NCI-H524 treated with DMSO at 0.1 percent for 48 hours (cell line): ENCODE measurements around the gene RPUSD3.
"Not testable (repeated sequence)": the region's sequence is repeated elsewhere in the genome, so short reads cannot be mapped to it uniquely, and the experiment has no call there.

Experiments
- DNase-seq: peaks from one replicate; lab custom pipeline; 2025; lab: John Stamatoyannopoulos, UW

RPUSD3 gene, protein sequence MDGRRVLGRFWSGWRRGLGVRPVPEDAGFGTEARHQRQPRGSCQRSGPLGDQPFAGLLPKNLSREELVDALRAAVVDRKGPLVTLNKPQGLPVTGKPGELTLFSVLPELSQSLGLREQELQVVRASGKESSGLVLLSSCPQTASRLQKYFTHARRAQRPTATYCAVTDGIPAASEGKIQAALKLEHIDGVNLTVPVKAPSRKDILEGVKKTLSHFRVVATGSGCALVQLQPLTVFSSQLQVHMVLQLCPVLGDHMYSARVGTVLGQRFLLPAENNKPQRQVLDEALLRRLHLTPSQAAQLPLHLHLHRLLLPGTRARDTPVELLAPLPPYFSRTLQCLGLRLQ

DNA sequence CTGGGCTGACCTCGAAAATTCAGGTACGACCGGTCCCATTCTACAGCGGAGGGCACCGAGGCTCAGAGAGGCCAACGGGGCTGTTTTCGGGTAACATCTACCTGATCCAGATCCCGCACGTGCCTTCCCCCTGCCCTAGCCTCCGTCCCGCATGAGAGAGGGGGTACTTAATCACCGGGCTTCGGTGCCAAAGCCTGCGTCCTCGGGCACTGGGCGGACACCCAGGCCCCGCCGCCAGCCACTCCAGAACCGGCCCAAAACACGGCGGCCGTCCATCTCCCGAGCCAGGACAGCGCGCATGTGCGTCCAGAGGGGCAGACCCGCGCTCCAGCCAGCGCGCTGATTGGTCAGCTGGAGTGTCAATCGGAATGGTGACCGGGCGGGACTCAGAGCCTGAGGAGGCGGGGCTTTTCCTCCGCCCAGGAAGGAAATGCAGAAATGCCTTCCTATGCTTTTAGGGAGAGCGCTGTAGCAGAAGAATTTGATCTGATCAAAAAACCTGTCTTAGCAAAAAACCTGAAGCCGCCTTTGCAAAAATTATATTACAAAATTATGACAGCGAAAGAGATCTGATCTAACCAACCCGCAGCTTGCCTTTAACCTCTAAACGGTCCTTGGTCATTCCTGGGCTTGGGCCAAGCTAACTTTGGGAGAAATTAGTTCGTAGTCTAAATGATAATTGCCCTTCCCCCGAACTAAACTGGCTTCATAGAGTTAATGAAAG is at the start of gene RPUSD3:
TSS of gene RPUSD3 (minus strand) at position 294 of the 724 bp plus-strand sequence. CDS start at position 276, 18 bp downstream.
- peak; percentile 43 for DNase-seq

DNA sequence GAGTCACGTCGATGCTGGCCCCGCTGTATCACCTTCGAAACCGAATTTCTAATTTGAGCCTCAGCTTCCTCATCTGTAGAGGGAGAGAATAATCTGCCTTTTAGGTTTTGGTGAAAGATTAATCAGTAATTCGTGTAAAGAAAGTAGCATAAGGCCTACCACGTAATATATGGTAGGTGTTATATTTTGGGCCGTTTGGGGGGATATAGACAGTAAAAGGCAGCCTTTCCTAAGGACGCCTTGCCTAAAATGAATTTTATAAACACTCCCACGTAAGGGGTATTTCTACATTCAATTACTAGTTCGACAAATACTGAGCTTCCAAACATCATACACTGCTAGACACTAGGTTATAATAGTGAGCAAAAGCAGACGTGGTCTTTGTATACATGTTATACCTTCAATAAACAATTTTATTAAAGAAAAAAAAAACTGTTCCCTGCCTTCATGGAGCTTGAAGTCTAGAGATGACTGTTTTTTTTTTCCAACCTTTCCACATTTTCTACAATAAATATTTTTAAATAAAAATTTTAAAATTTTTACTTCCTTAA is 47.3 kb upstream of the RPUSD3 start:
- no peak for DNase-seq

DNA sequence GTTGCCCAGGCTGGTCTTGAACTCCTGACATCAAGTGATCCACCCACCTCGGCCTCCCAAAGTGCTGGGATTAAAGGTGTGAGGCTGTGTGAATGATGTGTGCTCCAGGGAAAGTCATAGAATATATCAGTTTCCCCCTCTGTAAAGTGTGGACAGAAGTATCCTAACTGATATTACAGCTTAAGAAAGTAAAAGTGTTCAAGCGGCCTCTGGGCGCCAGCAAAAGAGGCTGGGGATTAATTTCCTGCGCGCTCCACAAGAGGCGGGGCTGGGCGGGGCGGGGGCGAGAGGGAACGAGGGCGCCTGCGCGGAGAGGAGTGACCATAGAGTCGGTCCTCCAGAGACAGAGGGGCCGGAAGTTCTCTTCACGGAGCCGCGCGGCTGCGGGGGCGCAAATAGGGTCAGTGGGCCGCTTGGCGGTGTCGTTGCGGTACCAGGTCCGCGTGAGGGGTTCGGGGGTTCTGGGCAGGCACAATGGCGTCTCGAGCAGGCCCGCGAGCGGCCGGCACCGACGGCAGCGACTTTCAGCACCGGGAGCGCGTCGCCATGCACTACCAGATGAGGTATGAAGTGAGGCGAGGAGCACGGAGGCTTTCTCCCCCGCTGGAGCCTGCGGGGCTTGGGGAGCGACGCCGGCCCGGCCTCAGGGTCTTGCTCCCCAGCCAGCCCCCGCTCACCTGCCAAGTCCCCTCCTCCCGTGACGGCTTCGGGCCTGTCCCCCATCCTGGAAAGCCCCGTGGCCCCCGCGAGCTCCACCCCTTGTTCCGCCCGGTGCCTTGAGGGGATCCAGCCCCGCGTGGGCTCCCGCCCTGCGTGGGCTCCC is 46.7 kb upstream of the RPUSD3 start, which contains the start of gene JAGN1:
TSS of gene JAGN1 (plus strand) at position 362 of the 823 bp plus-strand sequence. CDS start at position 475, 113 bp downstream.
- no peak for DNase-seq

DNA sequence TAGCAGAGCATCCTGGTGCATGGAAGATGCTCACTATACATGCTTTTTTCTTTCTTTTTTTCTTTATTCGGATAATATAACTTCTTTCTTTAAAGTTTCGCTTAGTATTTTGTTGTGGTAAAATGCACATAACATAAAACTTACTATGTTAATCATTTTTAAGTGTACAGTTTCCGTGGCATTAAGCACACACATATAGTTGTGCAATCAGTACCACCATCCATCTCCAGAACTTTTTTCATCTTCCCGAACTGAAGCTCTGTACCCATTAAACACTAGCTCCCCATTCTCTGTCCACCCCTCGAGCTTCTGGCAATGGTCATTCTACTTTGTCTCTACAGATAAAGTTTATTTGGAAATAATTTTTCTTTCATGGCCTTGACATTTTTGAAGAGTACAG is 45.6 kb upstream of the RPUSD3 start:
- no peak for DNase-seq

DNA sequence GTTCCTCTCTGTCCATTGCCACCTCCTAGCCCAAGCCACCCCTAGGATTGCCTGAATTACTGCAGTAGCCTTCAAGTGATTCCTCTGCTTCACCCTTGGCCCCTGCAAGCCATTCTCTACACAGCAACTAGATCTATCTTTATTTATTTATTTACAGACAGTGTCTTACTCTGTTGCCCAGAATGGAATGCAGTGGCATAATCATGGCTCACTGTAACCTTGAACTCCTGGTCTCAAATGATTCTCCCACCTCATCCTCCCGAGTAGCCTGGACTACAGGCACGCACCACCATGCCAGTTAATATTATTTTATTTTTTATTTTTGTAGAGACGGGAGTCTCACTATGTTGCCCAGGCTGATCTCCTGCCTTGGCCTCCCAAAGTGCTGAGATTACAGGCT is 44.7 kb upstream of the RPUSD3 start:
- DNase-seq = no peak

DNA sequence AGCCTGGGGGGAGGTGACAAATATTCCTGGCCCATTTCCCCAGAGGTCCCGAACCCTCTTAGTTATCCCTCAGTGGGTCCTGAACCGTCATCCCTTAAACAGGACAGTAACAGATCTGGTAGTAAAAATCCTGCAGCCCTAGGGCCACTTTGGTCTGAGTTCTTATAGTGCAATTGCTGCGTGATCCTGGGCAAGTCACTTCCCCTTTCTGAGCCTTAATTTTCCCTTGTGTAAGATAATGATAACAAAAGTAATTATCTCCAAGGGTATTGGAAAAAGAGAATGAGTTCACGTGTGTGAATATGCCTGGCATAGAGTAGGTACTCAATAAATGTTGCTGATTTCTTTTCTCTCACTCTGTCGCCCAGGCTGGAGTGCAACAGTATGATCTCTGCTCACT is 43.7 kb upstream of the RPUSD3 start:
- no peak for DNase-seq

DNA sequence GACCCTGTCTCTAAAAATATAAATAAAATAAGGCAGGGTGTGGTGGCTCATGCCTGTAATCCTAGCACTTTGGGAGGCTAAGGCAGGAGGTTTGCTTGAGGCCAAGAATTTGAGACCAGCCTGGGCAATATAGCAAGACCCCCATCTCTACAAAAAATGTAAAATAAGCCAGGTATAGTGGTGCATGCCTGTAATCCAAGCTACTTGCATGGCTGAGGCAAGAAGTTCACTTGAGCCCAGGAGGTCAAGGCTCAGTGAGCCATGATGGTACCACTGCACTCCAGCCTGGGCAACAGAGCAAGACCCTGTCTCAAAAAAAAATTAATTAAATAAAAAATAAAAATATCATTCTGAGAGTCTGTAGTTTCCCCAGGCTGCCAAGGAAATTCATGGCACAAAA is 42.5 kb upstream of the RPUSD3 start:
- DNase-seq = no peak

DNA sequence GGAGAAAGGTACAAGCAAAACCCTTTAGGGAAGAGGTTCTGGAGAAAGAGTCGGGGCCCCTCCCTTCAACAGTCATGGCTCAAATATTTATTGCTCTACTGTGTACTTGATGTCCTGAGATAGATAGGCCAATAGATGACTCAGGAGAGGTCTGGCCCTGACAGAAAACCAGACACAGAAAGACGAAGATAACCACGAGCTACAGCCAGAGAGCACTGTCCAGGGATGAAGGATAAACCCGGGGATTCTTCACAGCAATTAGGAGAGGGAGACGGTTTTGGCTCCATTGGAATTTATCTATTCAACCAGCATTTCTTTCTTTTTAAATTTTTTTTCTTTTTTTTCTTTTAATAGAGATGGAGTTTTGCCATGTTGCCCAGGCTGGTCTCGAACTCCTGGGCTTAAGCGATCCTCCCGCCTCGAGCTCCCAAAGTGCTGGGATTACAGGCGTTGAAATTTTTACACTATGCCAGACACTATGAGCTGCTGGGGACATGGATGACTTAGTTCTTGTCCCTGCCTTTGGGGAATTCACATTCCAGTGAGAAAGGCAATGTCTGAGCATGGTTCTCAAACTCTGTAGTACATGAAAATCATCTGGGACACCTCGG is 40.9 kb upstream of the RPUSD3 start:
- no peak for DNase-seq

DNA sequence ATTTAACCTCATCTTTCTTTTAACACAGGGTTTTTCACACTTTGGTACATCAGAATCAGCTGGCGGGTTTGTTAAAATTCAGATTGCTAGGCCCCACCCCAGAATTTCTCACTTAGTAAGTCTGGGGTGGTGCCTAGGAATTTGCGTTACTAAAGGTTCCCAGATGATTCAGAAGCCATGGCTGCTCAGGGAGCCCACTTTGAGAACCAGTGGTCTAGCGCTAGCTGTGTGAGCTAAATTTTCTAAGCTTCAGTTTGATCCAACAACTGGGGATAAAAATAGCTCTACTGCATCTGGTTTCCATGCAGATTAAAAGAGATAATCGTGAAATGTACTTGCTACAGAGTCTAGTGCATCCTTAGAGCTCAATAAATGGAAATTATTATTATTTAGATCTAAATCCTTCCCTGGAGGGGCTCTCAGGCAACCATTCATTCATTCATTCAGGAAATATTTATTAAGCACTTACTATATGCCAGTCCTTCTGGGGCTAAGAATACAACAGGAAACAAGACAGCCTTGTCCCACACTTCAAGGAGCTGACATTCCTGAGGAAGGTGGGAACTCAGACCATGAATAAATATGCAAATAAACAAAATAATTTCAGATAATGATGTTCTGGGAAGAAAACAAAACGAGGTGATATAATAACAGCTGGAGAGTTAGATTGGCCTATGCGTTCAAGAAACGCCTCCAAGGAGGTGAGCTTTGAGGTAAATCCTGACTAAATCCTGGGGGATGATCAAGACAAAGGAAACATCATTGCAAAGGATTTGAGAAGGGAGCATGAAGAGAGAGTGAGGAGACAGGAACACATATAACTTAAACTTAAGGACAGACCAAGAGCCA is 40.1 kb upstream of the RPUSD3 start:
- DNase-seq = no peak

DNA sequence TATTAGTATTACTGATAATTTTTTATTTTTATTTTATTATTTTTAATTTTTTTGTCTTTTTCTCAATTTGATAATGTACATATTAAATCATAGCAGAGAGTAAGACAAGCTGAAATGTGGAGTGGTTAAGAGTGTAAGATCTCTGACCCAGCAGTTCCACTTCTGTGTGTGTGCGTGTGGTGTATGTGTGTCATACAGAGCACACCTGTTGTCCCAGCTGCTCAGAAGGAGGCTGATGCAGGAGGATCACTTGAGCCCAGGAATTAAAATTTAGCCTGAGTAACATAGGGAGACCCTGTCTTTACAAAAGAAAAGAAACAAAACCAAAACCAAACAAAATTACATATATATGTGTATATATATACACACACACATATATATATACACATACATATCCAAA is 37.6 kb upstream of the RPUSD3 start:
- DNase-seq = no peak

DNA sequence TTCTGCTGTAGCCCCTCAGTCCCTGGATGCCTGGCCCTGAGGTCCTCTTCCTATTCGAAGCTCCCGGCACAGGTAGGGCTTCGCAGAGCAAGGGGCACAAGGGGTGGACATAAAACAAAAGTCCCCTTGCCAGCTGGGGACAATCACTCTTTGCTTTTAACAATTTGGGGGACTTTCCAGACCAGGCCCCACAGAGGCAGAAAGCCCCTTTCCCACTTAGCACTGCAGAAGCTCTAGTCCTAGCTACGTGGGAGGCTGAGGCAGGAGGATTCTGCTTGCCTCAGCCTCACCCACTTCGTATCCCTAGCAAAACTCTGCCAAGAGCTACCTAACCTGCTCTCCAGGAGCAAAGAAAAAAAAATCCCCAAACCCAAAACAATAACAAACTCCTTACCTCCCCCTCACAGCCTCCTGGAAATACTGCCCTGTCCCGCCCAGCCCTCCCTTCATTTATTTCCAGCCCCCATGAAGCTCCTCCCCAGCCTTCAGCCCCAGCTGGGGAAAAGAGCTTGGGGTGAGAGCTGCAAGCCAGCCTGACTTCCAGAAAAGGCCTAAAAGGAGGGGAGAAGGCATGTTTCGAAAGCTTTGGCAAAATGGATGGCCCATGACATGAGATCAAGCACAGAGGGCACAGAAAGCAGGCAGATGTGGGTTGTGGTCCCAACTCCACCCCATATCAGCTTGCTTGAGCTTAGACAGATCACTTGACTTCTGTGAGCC is 36.2 kb upstream of the RPUSD3 start, which contains the start of gene CIDEC:
TSS of gene CIDEC (minus strand) at position 424 of the 720 bp plus-strand sequence. CDS start 1,767 bp downstream, outside the sequence.
- no peak for DNase-seq

DNA sequence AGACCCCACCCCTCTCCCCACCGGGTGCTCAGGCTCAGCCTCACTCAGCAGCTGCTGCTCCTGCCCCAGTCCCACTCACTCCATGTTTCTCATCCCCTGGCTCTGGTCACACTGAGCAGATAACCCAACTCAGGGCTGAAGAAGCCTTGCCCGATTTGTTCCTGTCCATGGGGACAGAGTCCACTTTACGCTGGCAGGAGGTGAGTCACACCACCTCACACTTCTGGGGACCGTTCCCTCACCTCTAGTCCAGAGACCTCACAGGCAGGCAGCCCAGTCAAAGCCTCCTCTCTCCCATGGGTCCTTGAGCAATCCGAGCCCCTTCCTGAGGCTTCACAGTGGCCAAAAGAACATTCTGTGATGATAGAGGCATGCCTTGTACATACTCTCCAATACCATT is 34.9 kb upstream of the RPUSD3 start:
- DNase-seq = no peak

DNA sequence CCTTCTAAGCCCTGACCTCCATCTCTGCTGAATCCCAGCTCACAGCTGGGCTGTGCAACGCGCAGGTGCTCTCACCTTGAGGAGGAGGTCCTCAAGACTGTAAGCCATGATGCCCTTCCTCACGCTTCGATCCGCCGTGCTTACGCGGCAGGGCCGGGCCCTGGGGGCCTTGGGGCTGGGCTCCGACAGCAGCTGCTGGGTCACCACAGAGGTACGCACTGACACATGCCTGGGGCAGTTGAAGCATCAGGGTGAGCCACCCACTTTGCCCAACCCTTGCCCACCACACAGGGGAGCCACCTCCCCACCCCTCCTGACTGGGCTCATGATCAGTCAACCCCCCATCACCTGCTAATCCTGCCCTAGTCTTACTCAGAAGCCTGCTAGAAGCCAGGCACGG is 33.2 kb upstream of the RPUSD3 start:
- DNase-seq = no peak

DNA sequence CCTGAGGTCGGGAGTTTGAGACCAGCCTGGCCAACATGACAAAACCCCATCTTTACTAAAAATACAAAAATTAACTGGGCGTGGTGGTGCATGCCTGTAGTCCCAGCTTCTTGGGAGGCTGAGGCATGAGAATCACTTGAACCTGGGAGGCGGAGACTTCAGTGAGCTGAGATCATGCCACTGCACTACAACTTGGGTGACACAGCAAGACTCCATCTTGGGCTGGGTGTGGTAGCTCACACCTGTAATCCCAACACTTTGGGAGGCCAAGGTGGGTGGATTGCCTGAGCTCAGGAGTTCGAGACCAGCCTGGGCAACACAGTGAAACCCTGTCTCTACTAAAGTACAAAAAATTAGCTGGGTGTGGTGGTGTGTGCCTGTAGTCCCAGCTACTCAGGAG is 32.4 kb upstream of the RPUSD3 start:
- DNase-seq = not testable (repeated sequence)

DNA sequence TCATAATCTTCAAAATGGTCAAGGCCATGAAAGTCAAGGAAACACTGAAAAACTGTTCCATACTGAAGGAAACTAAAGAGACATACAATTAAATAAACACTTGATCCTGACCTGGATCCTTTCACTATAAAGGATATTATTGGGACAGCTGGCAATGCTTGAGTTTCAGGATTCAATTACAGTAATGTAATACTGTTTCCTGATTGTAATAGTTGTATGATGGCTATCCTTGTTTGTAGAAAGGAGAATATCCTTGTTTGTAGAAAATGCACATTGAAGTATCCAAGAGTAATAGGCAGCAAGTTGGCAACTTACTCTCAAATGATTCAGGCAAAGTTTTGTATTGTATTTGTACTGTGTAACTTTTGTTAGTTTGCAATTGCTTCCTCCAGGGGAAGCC is 31.6 kb upstream of the RPUSD3 start:
- no peak for DNase-seq

DNA sequence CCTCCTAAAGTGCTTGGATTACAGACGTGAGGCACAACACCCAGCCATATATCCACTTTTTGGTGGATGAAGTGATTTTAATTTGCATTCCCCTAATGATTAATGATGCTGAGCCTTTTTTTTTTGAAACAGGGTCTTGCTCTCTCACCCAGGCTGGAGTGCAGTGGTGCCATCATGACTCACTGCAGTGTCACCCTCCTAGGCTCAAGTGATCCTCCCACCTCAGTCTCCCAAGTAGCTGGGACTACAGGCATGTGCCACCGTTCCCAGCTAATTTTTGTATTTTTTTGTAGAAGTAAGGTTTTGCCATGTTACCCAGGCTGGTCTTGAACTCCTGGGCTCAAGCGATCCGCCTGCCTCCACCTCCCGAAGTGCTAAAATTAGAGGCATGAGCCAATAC is 28.3 kb upstream of the RPUSD3 start:
- DNase-seq = not testable (repeated sequence)

DNA sequence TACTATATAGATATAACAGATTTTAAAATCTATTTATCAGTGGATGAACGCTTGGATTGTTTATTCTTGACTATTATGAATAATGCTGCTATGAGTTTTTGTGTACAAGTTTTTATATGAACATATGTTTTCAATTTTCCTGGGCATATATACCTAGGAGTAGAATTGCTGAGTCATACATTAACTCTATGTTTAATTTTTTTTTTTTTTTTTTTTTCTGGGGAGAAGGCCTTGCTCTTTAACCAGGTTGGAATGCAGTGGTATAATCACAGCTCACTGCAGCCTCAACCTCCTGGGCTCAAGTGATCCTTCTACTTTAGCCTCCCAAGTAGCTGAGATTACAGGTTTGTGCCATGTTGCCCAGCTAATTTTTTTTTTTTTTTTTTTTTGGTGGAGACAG is 27.2 kb upstream of the RPUSD3 start:
- no peak for DNase-seq

DNA sequence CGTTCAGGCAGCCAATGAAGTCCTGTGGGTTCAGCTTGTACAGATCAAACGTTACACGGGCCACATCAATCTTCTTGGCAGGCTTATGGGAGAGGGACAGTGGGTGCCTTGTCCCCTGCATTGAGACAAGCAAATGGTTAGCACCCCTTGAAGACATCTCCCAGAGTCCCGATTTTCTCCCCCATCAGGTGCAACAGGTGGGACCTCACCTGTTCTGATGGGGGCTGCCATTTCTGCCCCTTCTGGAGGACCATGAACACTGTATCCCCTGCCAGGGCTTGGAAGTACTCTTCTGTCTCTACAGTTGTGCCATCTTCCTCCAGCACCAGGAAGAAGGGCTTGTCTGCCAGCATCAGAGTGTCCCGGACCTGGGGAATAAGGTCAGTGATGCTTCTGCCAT is 26.1 kb upstream of the RPUSD3 start:
- DNase-seq = no peak

DNA sequence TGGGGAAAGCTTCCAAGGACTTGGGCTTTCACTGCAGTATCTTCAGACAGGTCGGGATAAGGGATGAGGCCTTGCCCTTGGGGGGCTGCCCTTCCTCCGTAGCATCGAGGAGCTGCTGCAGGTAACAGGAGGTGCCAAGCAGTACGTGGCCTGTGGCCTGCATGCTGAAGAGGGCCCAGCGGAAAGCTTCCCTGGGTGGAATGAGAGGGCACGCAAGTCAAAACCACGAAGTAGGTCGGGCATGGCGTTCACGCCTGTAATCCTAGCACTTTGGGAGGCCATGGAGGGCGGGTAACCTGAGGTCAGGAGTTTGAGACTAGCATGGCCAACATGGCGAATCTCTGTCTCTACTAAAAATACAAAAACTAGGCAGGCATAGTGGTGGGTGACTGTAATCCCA is 23.3 kb upstream of the RPUSD3 start:
- DNase-seq = no peak

DNA sequence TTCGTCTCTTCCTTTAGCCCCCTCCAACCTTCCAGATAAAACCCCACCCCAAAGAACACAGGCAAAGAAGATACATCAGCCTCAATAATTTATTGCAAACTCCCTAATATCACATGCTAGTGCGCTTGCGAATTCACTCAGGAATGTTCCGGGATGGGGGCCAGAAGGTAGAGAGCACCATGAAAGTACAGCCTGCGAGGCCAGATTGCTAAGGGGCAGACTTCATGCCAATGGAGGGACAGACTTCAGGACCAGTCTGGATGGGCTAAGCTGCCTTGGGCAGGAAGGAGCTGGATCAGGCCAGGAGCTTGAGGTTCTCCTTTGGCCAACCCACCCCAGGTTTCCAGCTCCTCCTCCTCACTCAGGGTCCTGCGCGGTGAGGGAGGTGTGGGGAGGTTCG is 22.8 kb upstream of the RPUSD3 start:
- DNase-seq = no peak
